CD4-positive, alpha-beta memory T cell (primary cell): ENCODE results near the gene SLC6A16. TPM values are rescaled to one million over a fixed set of nuclear protein-coding genes. Genes with fewer than 3 reads are reported as not detected.
"Not testable (repeated sequence)": the region's sequence is repeated elsewhere in the genome, so short reads cannot be mapped to it uniquely, and the experiment has no call there.

Experiments
- CTCF ChIA-PET: fragments of 350-600 bp; sonication (Branson Sonifier 250); formaldehyde crosslinking; loops from one replicate; lab custom pipeline; 2021; ENCODE audit warnings: inconsistent platforms; ENCODE audit not compliant: partially characterized antibody; lab: Charles Lee
- POLR2A ChIA-PET: fragments of 350-600 bp; sonication (Branson Sonifier 250); formaldehyde crosslinking; loops from one replicate; lab custom pipeline; 2021; ENCODE audit not compliant: partially characterized antibody; lab: Charles Lee
- DNase-seq, 5 donors: peaks; one replicate each; pipeline versions ENCODE4 v3.0.0 to v3.0.0-alpha.2; 2020 to 2022; ENCODE audit warnings: mixed read lengths in 1 of 5
- H3K27ac ChIP-seq: one replicate; pipeline ENCODE4 v1.7.0; 2013; ENCODE audit warnings: low read depth, low read length
- H3K27me3 ChIP-seq: 2 replicates; pipeline ENCODE4 v1.7.0; 2013; ENCODE audit warnings: mild to moderate bottlenecking, low read length, moderate library complexity; ENCODE audit not compliant: insufficient read depth
- H3K36me3 ChIP-seq: 2 replicates; pipeline ENCODE4 v1.7.0; 2013; ENCODE audit warnings: mild to moderate bottlenecking, low read length, moderate library complexity; ENCODE audit not compliant: insufficient read depth
- H3K4me1 ChIP-seq: 2 replicates; pipeline ENCODE4 v1.7.0; 2013; ENCODE audit warnings: mild to moderate bottlenecking, low read length, moderate library complexity; ENCODE audit not compliant: insufficient read depth
- H3K4me3 ChIP-seq, 2 donors: one replicate each; pipeline ENCODE4 v1.7.0; 2013; ENCODE audit warnings: low read length in 2 of 2, mild to moderate bottlenecking in 1 of 2
- H3K9me3 ChIP-seq, 2 donors: one replicate each; pipeline ENCODE4 v1.7.0; 2013; ENCODE audit warnings: low read length in 2 of 2, control low read depth in 1 of 2; ENCODE audit not compliant: control insufficient read depth in 1 of 2
- H3K27ac Mint-ChIP-seq, 7 donors: one replicate each; pipeline ENCODE4 v1.8.0; 2020 to 2021; ENCODE audit warnings: mixed read lengths in 7 of 7, mild to moderate bottlenecking in 6 of 7, inconsistent platforms in 3 of 7, moderate library complexity in 3 of 7
- H3K27me3 Mint-ChIP-seq, 2 donors: one replicate each; pipeline ENCODE4 v1.8.0; 2020 to 2021; ENCODE audit warnings: mixed read lengths in 2 of 2
- H3K36me3 Mint-ChIP-seq, 2 donors: one replicate each; pipeline ENCODE4 v1.8.0; 2020 to 2021; ENCODE audit warnings: mixed read lengths in 2 of 2, inconsistent platforms in 1 of 2, mild to moderate bottlenecking in 1 of 2
- H3K4me1 Mint-ChIP-seq, 4 donors: one replicate each; pipeline ENCODE4 v1.8.0; 2020 to 2021; ENCODE audit warnings: mixed read lengths in 4 of 4, mild to moderate bottlenecking in 1 of 4
- H3K4me3 Mint-ChIP-seq, 8 donors: one replicate each; pipeline ENCODE4 v1.8.0; 2020 to 2021; ENCODE audit warnings: mixed read lengths in 8 of 8, mild to moderate bottlenecking in 7 of 8, moderate library complexity in 6 of 8, inconsistent platforms in 3 of 8
- H3K9me3 Mint-ChIP-seq, 8 donors: one replicate each; pipeline ENCODE4 v1.8.0; 2020 to 2021; ENCODE audit warnings: mixed read lengths in 8 of 8, mild to moderate bottlenecking in 5 of 8, inconsistent platforms in 3 of 8, moderate library complexity in 1 of 8
- intact Hi-C: fragments of 100-400 bp; cut with micrococcal nuclease; formaldehyde crosslinking; loops from one replicate; pipeline ENCODE4 v1.15.1; 2023
- polyA plus RNA-seq, 2 donors: library from polyadenylated mRNA; unstranded; fragments of 300-500 nt; fragmentation: Illumina TruSeq; gene quantifications; one replicate each; pipeline ENCODE4 v1.2.3, GENCODE V29; 2021
- total RNA-seq, 2 experiments: library from RNA; stranded (reverse); gene quantifications; one replicate each; pipeline ENCODE4 v1.2.3, GENCODE V29; 2021

SLC6A16 gene
- total and polyA plus RNA-seq, 4 experiments from 2014 or later: 1.1 to 5.1 (median 3.0) TPM

DNA sequence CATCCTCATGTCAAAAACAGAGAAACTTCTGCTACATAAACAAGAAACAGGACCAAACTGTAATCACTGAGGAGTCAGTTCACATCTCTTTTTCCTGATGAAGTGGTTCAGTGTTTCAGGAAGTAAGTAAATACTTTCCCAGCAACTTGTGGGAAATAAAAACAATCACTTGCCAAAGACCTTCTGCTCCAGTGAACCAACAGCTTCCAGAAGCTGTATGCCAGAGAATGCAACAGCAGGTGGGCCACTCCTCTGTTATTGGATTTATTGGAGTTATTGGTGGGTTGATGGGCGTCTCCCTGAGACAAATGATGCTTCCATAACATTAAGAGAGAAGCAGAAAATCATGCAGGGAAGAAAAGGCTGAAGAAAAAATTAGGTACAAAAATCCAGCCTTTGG is 9.9 kb downstream of the SLC6A16 start:
- H3K36me3 Mint-ChIP-seq: peaks cover 31 to 53% of the 10 kb centered on the region in 2 donors
- POLR2A ChIA-PET: no interaction called here

DNA sequence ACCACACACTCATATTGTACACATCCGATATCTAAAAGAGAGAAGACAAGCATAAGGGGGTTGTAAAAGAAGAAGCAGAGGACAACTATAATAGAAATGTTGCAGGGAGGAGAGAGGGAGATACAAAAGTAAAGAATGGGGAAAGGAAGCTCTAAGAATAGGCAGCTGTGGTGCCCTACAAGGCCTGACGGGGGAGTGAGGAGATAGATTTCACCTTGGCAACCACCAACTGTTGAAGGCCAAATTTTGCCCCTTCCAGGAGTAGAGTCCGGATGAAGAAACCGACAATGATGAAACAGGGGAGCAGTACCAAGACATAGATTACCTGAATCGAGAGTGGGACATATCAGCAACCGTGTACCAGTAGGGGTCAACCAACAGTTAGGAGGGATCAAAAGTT is 15.9 kb downstream of the SLC6A16 start:
- H3K4me1 Mint-ChIP-seq: peaks cover 0 to 1% (median 0%) of the 10 kb centered on the region in 4 donors
- intact Hi-C loops: no loop called here
- H3K27ac Mint-ChIP-seq: peak overlapping the region in 2 of 7 donors; percentile 21 to 58
- Histone ChIP-seq H3K9me3 (no peaks in the 10 kb centered on the region), H3K36me3 (peaks cover 7% of the 10 kb centered on the region), H3K4me3 (no peak overlapping the region), H3K4me1 (no peaks in the 10 kb centered on the region), H3K27me3 (no peaks in the 10 kb centered on the region), H3K27ac (no peak overlapping the region)
- no peak overlapping the region for H3K4me3 Mint-ChIP-seq
- ChIA-PET POLR2A (no interaction called here), CTCF (interaction anchor here (1.5 kb wide), 1 partner anchor 69 kb away, joined by 4 read pairs; no protein-coding TSS in a partner anchor)
- H3K9me3 Mint-ChIP-seq: no peaks in the 10 kb centered on the region
- H3K36me3 Mint-ChIP-seq: peaks cover 21 to 34% of the 10 kb centered on the region in 2 donors
- no peaks in the 10 kb centered on the region for H3K27me3 Mint-ChIP-seq
- DNase-seq: no peak

More for the DNA sequence above, 9.9 kb downstream of the SLC6A16 start:
- peaks cover 7% of the 10 kb centered on the region for H3K36me3 ChIP-seq
- intact Hi-C loops: no loop called here
- no peak overlapping the region for H3K4me3 Mint-ChIP-seq
- H3K9me3 Mint-ChIP-seq: peaks cover 0 to 20% (median 11%) of the 10 kb centered on the region in 8 donors
- CTCF ChIA-PET: interaction anchor here (0.6 kb wide), 1 partner anchor 405 kb away, joined by 3 read pairs; no protein-coding TSS in a partner anchor
- peaks cover 0 to 8% of the 10 kb centered on the region in 2 donors for H3K9me3 ChIP-seq
- no peaks in the 10 kb centered on the region for H3K4me1 ChIP-seq
- H3K4me3 ChIP-seq: no peak overlapping the region
- no peaks in the 10 kb centered on the region for H3K27me3 ChIP-seq
- no peaks in the 10 kb centered on the region for H3K27me3 Mint-ChIP-seq
- no peak overlapping the region for H3K27ac Mint-ChIP-seq
- no peak overlapping the region for H3K27ac ChIP-seq
- peaks cover 4 to 9% (median 6%) of the 10 kb centered on the region in 4 donors for H3K4me1 Mint-ChIP-seq
- no peak for DNase-seq

DNA sequence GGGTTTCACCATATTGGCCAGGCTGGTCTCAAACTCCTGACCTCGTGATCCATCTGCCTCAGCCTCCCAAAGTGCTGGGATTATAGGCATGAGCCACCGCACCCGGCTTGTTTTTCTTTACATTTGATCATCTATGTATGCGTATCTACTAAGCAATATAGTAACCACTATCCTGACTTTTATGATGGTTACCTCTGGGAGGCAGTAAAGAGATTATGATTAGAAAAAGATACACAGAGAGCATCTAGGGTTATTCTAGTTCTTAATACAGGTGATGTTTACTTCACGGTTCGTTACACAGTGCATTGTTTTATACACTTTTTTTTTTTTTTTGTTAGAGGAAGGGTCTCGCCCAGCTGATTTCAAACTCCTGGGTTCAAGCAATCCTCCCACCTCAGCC is 18.3 kb downstream of the SLC6A16 start:
- H3K4me1 ChIP-seq, H3K36me3 ChIP-seq, H3K9me3 ChIP-seq, CTCF ChIA-PET, H3K27me3 ChIP-seq, H3K4me3 ChIP-seq, H3K27ac ChIP-seq, intact Hi-C loops, H3K27me3 Mint-ChIP-seq, POLR2A ChIA-PET, H3K4me3 Mint-ChIP-seq, H3K4me1 Mint-ChIP-seq, H3K9me3 Mint-ChIP-seq: not testable (repeated sequence)
- peak in 1 of 5 donors; percentile 6 for DNase-seq
- H3K27ac Mint-ChIP-seq: peak overlapping the region in 1 of 7 donors; percentile 10
- peaks cover 21 to 32% of the 10 kb centered on the region in 2 donors for H3K36me3 Mint-ChIP-seq

DNA sequence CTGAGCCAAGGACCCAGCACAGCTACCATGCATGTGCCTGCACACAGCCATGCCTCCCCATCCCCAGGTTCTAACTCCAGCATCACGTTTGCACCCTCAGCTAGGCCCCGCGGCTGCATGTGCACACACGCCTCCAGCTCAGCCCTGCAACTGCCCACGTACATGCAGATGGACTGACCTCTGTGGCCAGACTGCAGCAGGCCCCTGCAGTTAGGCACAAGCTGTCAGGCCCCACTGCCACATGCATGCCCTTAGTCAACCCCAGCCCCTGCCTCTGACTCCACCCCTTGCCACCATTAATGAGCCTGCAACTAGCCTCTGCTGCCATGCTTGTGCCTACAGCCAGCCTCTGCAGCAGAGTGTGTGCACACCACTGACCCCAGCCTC is 23.1 kb downstream of the SLC6A16 start:
- peaks cover 4% of the 10 kb centered on the region for H3K4me1 ChIP-seq
- no peaks in the 10 kb centered on the region for H3K9me3 ChIP-seq
- H3K4me1 Mint-ChIP-seq: peaks cover 0 to 7% (median 3%) of the 10 kb centered on the region in 4 donors
- CTCF ChIA-PET: interaction anchor here (0.9 to 3.2 kb wide), 17 partner anchors 10 to 204 kb away, joined by 3 to 21 read pairs (median 5); no protein-coding TSS in a partner anchor
- intact Hi-C loops: loop anchor here (1.0 kb wide), 1 partner anchor 76 kb away; no protein-coding TSS in a partner anchor
- POLR2A ChIA-PET: interaction anchor here (1.0 kb wide), 1 partner anchor 38 kb away, joined by 3 read pairs; no protein-coding TSS in a partner anchor
- peak overlapping the region in 1 of 8 donors; percentile 57 for H3K4me3 Mint-ChIP-seq
- H3K27me3 ChIP-seq: no peaks in the 10 kb centered on the region
- H3K27ac ChIP-seq: no peak overlapping the region
- no peak overlapping the region for H3K27ac Mint-ChIP-seq
- no peaks in the 10 kb centered on the region for H3K36me3 ChIP-seq
- no peak overlapping the region for H3K4me3 ChIP-seq
- no peak for DNase-seq
- peaks cover 0 to 1% of the 10 kb centered on the region in 2 donors for H3K27me3 Mint-ChIP-seq
- H3K9me3 Mint-ChIP-seq: peaks cover 0 to 10% (median 4%) of the 10 kb centered on the region in 8 donors
- H3K36me3 Mint-ChIP-seq: peaks cover 0 to 7% of the 10 kb centered on the region in 2 donors

DNA sequence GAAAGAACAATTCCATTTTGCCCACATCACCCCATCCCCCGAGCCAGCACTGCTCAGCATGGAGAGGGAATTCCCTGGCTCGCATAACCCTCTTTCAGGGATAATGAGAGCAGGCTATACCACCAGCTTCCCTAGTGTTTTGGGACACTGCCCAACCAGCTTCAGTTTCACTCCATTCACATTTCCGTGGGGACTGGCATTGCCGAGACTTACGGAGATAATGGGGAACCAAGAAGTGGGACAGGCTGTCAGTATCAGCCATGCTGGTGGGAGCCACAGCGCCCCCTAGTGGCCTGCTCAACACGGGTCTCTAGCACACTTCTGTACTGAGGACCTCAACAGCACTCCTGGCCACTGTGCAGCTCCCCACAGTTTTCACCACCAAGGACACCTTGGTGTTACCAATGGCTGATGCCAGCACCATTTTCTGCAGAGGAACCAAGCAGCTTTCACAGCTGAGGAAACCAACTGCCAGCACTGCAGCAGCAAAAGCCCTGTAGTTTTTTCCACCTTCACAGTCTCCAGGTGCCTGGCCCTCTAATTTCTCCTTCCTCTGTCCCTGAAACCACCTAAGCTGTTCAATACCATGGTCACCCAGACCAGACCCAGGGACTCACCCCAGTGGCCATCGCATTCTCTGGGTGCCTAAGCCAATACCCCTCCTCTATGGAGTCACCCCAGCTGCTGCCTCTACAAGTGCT is 23.7 kb downstream of the SLC6A16 start:
- H3K4me3 Mint-ChIP-seq: peak overlapping the region in 2 of 8 donors; percentile 53 to 57

DNA sequence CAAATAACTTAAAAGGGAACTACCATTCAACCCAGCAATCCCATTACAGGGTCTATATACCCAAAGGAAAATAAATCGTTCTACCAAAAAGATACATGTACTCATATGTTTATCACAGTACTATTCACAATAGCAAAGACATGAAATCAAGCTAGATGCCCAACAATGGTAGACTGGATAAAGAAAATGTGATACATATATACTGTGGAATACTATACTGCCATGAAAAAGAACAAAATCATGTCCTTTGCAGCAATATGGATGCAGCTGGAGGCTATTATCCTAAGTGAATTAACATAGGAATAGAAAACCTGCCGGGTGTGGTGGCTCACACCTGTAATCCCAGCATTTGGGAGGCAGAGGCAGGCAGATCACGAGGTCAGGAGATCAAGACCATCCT is 26.3 kb downstream of the SLC6A16 start:
- H3K9me3 ChIP-seq, H3K36me3 ChIP-seq, POLR2A ChIA-PET, intact Hi-C loops, H3K4me1 ChIP-seq, H3K27me3 ChIP-seq, H3K27me3 Mint-ChIP-seq, H3K9me3 Mint-ChIP-seq, H3K4me3 Mint-ChIP-seq, CTCF ChIA-PET, H3K27ac Mint-ChIP-seq, H3K27ac ChIP-seq, H3K36me3 Mint-ChIP-seq, H3K4me3 ChIP-seq, H3K4me1 Mint-ChIP-seq, DNase-seq: not testable (repeated sequence)

More for the DNA sequence above, 23.7 kb downstream of the SLC6A16 start:
- Histone ChIP-seq H3K27me3 (no peaks in the 10 kb centered on the region), H3K9me3 (no peaks in the 10 kb centered on the region), H3K4me1 (peaks cover 4% of the 10 kb centered on the region), H3K4me3 (no peak overlapping the region), H3K36me3 (no peaks in the 10 kb centered on the region), H3K27ac (no peak overlapping the region)
- intact Hi-C loops: loop anchor here (1.0 kb wide), 1 partner anchor 75 kb away; no protein-coding TSS in a partner anchor
- H3K4me1 Mint-ChIP-seq: peaks cover 0 to 7% (median 2%) of the 10 kb centered on the region in 4 donors
- H3K27me3 Mint-ChIP-seq: peaks cover 0 to 1% of the 10 kb centered on the region in 2 donors
- ChIA-PET CTCF (interaction anchor here (0.6 to 3.2 kb wide), 21 partner anchors 9 to 481 kb away, joined by 3 to 21 read pairs (median 5); no protein-coding TSS in a partner anchor), POLR2A (interaction anchor here (1.0 kb wide), 1 partner anchor 37 kb away, joined by 3 read pairs; no protein-coding TSS in a partner anchor)
- peak; percentile 66 to 78 (median 70) for DNase-seq
- H3K9me3 Mint-ChIP-seq: peaks cover 0 to 10% (median 4%) of the 10 kb centered on the region in 8 donors
- peaks cover 0 to 7% of the 10 kb centered on the region in 2 donors for H3K36me3 Mint-ChIP-seq
- peak overlapping the region in 1 of 7 donors; percentile 22 for H3K27ac Mint-ChIP-seq

DNA sequence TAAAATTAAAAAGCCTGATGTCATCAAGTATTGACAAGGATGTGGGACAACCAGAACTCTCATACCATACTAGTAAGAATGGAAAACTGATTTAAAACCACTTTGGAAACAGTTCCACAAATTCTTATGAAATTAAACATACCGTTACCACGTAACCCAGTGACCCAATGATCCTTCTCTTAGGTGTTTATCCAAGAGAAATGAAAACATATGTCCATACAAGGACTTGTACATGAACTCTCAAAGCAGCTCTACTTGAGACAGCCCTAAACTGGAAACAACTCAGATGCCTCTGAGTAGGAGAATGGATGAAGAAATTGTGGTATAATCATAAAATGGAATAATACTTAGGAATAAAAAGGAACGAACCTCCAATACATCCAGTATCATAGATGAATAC is 27.6 kb downstream of the SLC6A16 start:
- Mint-ChIP-seq H3K36me3 (no peaks in the 10 kb centered on the region), H3K27ac (no peak overlapping the region), H3K9me3 (peaks cover 0 to 2% (median 0%) of the 10 kb centered on the region in 8 donors), H3K4me3 (no peak overlapping the region), H3K27me3 (peaks cover 0 to 1% of the 10 kb centered on the region in 2 donors), H3K4me1 (peaks cover 0 to 7% (median 2%) of the 10 kb centered on the region in 4 donors)
- H3K4me3 ChIP-seq: no peak overlapping the region
- no peak overlapping the region for H3K27ac ChIP-seq
- no peaks in the 10 kb centered on the region for H3K27me3 ChIP-seq
- CTCF ChIA-PET: no interaction called here
- intact Hi-C loops: no loop called here
- no peak for DNase-seq
- no peaks in the 10 kb centered on the region for H3K9me3 ChIP-seq
- POLR2A ChIA-PET: no interaction called here
- no peaks in the 10 kb centered on the region for H3K36me3 ChIP-seq
- peaks cover 4% of the 10 kb centered on the region for H3K4me1 ChIP-seq
